Measurements from ENCODE around the gene MRNIP. TPM values are rescaled to one million over a fixed set of nuclear protein-coding genes. Genes with fewer than 3 reads are reported as not detected.

Gene MRNIP
- total RNA-seq, 6 experiments from 2014 or later = 4.7 to 14.7 (median 9.0) TPM

DNA sequence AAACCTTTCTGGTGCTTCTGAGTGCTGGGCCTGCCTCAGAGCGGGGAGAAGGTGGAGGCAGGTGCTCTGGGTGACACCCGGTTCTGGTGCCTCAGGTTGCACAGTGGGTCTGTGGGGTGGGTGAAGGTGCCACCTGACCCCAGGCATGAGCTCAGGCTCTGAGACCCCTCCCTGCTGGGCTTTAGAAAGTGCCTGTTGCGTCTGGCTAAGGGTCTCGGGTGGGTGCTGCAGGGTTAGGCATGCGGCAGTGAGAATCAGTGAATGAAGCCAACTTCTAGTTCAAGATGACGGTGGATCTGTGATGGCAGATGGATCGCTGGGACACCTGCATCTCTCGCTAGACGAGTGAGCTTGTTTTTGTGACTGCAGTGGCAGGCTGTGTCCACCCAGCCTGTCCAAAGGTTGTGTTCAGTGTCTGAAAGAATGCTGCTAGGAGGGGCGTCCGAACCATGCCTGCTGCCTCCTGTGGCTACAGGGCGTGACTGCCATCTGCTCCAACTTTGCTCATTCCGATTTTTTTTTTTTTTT lies 32.9 kb downstream of the MRNIP start:
- DNase-seq (peak in 1 of 3 donors; percentile 57), ATAC-seq (peak; percentile 8 to 26 (median 16))
- H3K4me3 ChIP-seq = no peak overlapping the region
- peak overlapping the region in 1 of 3 donors; percentile 19 for H3K27ac ChIP-seq
- peaks cover 0 to 67% (median 29%) of the 10 kb centered on the region in 4 donors for H3K4me1 ChIP-seq
- no peaks in the 10 kb centered on the region for H3K27me3 ChIP-seq
- intact Hi-C loops (cut with DNase I) = no loop called here
- TF ChIP-seq POLR2A (IDR thresholded peaks at IDR 0.05) = no peak
- TF ChIP-seq, protein P1, sequence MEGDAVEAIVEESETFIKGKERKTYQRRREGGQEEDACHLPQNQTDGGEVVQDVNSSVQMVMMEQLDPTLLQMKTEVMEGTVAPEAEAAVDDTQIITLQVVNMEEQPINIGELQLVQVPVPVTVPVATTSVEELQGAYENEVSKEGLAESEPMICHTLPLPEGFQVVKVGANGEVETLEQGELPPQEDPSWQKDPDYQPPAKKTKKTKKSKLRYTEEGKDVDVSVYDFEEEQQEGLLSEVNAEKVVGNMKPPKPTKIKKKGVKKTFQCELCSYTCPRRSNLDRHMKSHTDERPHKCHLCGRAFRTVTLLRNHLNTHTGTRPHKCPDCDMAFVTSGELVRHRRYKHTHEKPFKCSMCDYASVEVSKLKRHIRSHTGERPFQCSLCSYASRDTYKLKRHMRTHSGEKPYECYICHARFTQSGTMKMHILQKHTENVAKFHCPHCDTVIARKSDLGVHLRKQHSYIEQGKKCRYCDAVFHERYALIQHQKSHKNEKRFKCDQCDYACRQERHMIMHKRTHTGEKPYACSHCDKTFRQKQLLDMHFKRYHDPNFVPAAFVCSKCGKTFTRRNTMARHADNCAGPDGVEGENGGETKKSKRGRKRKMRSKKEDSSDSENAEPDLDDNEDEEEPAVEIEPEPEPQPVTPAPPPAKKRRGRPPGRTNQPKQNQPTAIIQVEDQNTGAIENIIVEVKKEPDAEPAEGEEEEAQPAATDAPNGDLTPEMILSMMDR (IDR thresholded peaks at IDR 0.05) = peak in 1 of 4 donors; percentile 12
- 58% methylated on average over 2 of the region's 13 CpGs for WGBS (ENCODE audit: insufficient coverage, low coverage, low lambda C conversion rate, missing lambda C conversion rate)
- H3K9me3 ChIP-seq = no peaks in the 10 kb centered on the region
- peaks cover 0 to 87% (median 52%) of the 10 kb centered on the region in 4 donors for H3K36me3 ChIP-seq

GRCh38 chr5:179824745-179825112 lies 33.9 kb downstream of the MRNIP start:
- peaks cover 0 to 77% (median 48%) of the 10 kb centered on the region in 4 donors for H3K36me3 ChIP-seq
- TF ChIP-seq, protein P1 (IDR thresholded peaks at IDR 0.05) = no peak
- TF ChIP-seq POLR2A (IDR thresholded peaks at IDR 0.05) = no peak
- H3K9me3 ChIP-seq = no peaks in the 10 kb centered on the region
- no peaks in the 10 kb centered on the region for H3K27me3 ChIP-seq
- H3K4me3 ChIP-seq = peak overlapping the region in 1 of 3 donors; percentile 2
- intact Hi-C loops (cut with DNase I) = no loop called here
- H3K4me1 ChIP-seq = peaks cover 0 to 73% (median 32%) of the 10 kb centered on the region in 4 donors
- DNase-seq = peak in 1 of 3 donors; percentile 49
- peak in 1 of 4 donors; percentile 14 for ATAC-seq
- peak overlapping the region in 1 of 3 donors; percentile 19 for H3K27ac ChIP-seq
- 38% methylated on average over 3 of the region's 3 CpGs for WGBS (ENCODE audit: insufficient coverage, low coverage, low lambda C conversion rate, missing lambda C conversion rate)

GRCh38 chr5:179823937-179824744 lies 34.5 kb downstream of the MRNIP start:
- 22% methylated on average over 3 of the region's 22 CpGs for WGBS (ENCODE audit: insufficient coverage, low coverage, low lambda C conversion rate, missing lambda C conversion rate)
- no peak for ATAC-seq
- peak overlapping the region in 1 of 3 donors; percentile 19 for H3K27ac ChIP-seq
- TF ChIP-seq, protein P1 (IDR thresholded peaks at IDR 0.05) = no peak
- TF ChIP-seq POLR2A (IDR thresholded peaks at IDR 0.05) = no peak
- H3K4me3 ChIP-seq = peak overlapping the region; percentile 97 to 100 (median 100)
- H3K36me3 ChIP-seq = peaks cover 0 to 71% (median 45%) of the 10 kb centered on the region in 4 donors
- H3K9me3 ChIP-seq = no peaks in the 10 kb centered on the region
- peaks cover 0 to 77% (median 35%) of the 10 kb centered on the region in 4 donors for H3K4me1 ChIP-seq
- peak in 2 of 3 donors; percentile 18 to 44 for DNase-seq
- intact Hi-C loops (cut with DNase I) = no loop called here
- H3K27me3 ChIP-seq = no peaks in the 10 kb centered on the region

GRCh38 chr5:179822444-179822990 lies 36.1 kb downstream of the MRNIP start:
- peak overlapping the region; percentile 14 to 100 (median 27) for H3K27ac ChIP-seq
- DNase-seq = peak in 1 of 3 donors; percentile 55
- H3K4me3 ChIP-seq = peak overlapping the region; percentile 97 to 100 (median 100)
- 18% methylated on average over 6 of the region's 8 CpGs for WGBS (ENCODE audit: insufficient coverage, low coverage, low lambda C conversion rate, missing lambda C conversion rate)
- ATAC-seq = no peak
- TF ChIP-seq, protein P1 (IDR thresholded peaks at IDR 0.05) = no peak
- no peak for TF ChIP-seq POLR2A (IDR thresholded peaks at IDR 0.05)
- intact Hi-C loops (cut with DNase I) = no loop called here
- peaks cover 0 to 75% (median 32%) of the 10 kb centered on the region in 4 donors for H3K4me1 ChIP-seq
- H3K36me3 ChIP-seq = peaks cover 0 to 55% (median 32%) of the 10 kb centered on the region in 4 donors
- no peaks in the 10 kb centered on the region for H3K27me3 ChIP-seq
- H3K9me3 ChIP-seq = no peaks in the 10 kb centered on the region
